GM10266 (cell line): ENCODE measurements around the gene SLC22A23.
A peak's percentile ranks its signal among the peaks of the same experiment; 100 is the strongest.

Experiments
- DNase-seq: peaks from one replicate; pipeline ENCODE4 v3.0.0; 2012; ENCODE audit errors: extremely low spot score
- CTCF ChIP-seq: IDR thresholded peaks from 2 replicates; pipeline ENCODE4 v1.5.1; 2012; ENCODE audit warnings: mild to moderate bottlenecking, low read depth; ENCODE audit not compliant: control insufficient read depth, insufficient read depth; ENCODE audit errors: missing control alignments

SLC22A23 gene

GRCh38 chr6:3228046-3228671, 228.7 kb downstream of the SLC22A23 start:
- no peak for DNase-seq
- no peak for TF ChIP-seq CTCF

- peak; percentile 60 for DNase-seq
- TF ChIP-seq CTCF = no peak
These were observed 229.3 kb downstream of the SLC22A23 start, which contains the start of gene TUBB2B for GRCh38 chr6:3227363-3228045. TSS of gene TUBB2B (minus strand) at chr6:3227653. CDS start at chr6:3227543, 110 bp downstream.

GRCh38 chr6:3226481-3227362, 230.1 kb downstream of the SLC22A23 start:
- no peak for TF ChIP-seq CTCF
- DNase-seq = peak; percentile 59

GRCh38 chr6:3226042-3226441, 230.8 kb downstream of the SLC22A23 start:
- no peak for TF ChIP-seq CTCF

GRCh38 chr6:3222506-3223038, 234.3 kb downstream of the SLC22A23 start:
- DNase-seq = no peak
- TF ChIP-seq CTCF = no peak

More at GRCh38 chr6:3226042-3226441, 230.8 kb downstream of the SLC22A23 start:
- no peak for DNase-seq

GRCh38 chr6:3221578-3221977, 235.3 kb downstream of the SLC22A23 start:
- DNase-seq = no peak
- TF ChIP-seq CTCF = no peak

- no peak for DNase-seq
- TF ChIP-seq CTCF = no peak
These were observed 236.5 kb downstream of the SLC22A23 start for GRCh38 chr6:3220366-3220765.
